Measurements from ENCODE around the gene FN3K. TPM values are rescaled to one million over a fixed set of nuclear protein-coding genes. Genes with fewer than 3 reads are reported as not detected.
A peak's percentile ranks its signal among the peaks of the same experiment; 100 is the strongest.
"Not testable (repeated sequence)": the region's sequence is repeated elsewhere in the genome, so short reads cannot be mapped to it uniquely, and the experiment has no call there.

FN3K gene
- total RNA-seq, 2 donors from 2014 or later, result 46.9 to 69.5 TPM

- Histone ChIP-seq H3K4me3 (no peak overlapping the region), H3K9ac (ENCODE audit: low read depth in 2 of 2, low read length in 2 of 2) (no peak overlapping the region)
Observed at GRCh38 chr17:82780195-82780594, 44.8 kb downstream of the FN3K start.

GRCh38 chr17:82780971-82781893 is 45.8 kb downstream of the FN3K start:
- Histone ChIP-seq H3K9me3 (no peaks in the 10 kb centered on the region), H3K27ac (no peak overlapping the region), H3K36me3 (no peaks in the 10 kb centered on the region), H3K27me3 (no peaks in the 10 kb centered on the region), H3K4me1 (no peaks in the 10 kb centered on the region), H3K4me3 (no peak overlapping the region), H3K9ac (ENCODE audit: low read depth in 2 of 2, low read length in 2 of 2) (peak overlapping the region in 1 of 2 donors; percentile 12)
- intact Hi-C loops (cut with DNase I), result loop anchor here (5.0 kb wide), 1 partner anchor 131 kb away; no protein-coding TSS in a partner anchor
- no peak for DNase-seq
- TF ChIP-seq CTCF (IDR thresholded peaks at IDR 0.05), result no peak

More at GRCh38 chr17:82780195-82780594, 44.8 kb downstream of the FN3K start:
- TF ChIP-seq CTCF (IDR thresholded peaks at IDR 0.05), result no peak
- no peaks in the 10 kb centered on the region for H3K4me1 ChIP-seq
- no peaks in the 10 kb centered on the region for H3K36me3 ChIP-seq
- no peak for DNase-seq
- no peak overlapping the region for H3K27ac ChIP-seq
- intact Hi-C loops (cut with DNase I), result loop anchor here (5.0 kb wide), 1 partner anchor 132 kb away; no protein-coding TSS in a partner anchor
- H3K27me3 ChIP-seq, result no peaks in the 10 kb centered on the region
- H3K9me3 ChIP-seq, result no peaks in the 10 kb centered on the region

- intact Hi-C loops (cut with DNase I), result loop anchor here (5.0 kb wide), 1 partner anchor 130 kb away; no protein-coding TSS in a partner anchor
- Histone ChIP-seq H3K4me3 (no peak overlapping the region), H3K4me1 (no peaks in the 10 kb centered on the region)
Observed at GRCh38 chr17:82781894-82782274, 46.5 kb downstream of the FN3K start.

GRCh38 chr17:82782657-82783207 is 47.3 kb downstream of the FN3K start:
- no peak for DNase-seq
- no peaks in the 10 kb centered on the region for H3K9me3 ChIP-seq
- H3K27me3 ChIP-seq, result no peaks in the 10 kb centered on the region
- no peaks in the 10 kb centered on the region for H3K36me3 ChIP-seq
- H3K4me1 ChIP-seq, result no peaks in the 10 kb centered on the region
- intact Hi-C loops (cut with DNase I), result loop anchor here (5.0 kb wide), 1 partner anchor 130 kb away; no protein-coding TSS in a partner anchor
- no peak overlapping the region for H3K9ac ChIP-seq (ENCODE audit: low read depth in 2 of 2, low read length in 2 of 2)
- H3K4me3 ChIP-seq, result no peak overlapping the region
- TF ChIP-seq CTCF (IDR thresholded peaks at IDR 0.05), result no peak
- H3K27ac ChIP-seq, result no peak overlapping the region

More at GRCh38 chr17:82781894-82782274, 46.5 kb downstream of the FN3K start:
- H3K9ac ChIP-seq (ENCODE audit: low read depth in 2 of 2, low read length in 2 of 2), result peak overlapping the region in 1 of 2 donors; percentile 12
- no peaks in the 10 kb centered on the region for H3K9me3 ChIP-seq
- H3K27me3 ChIP-seq, result no peaks in the 10 kb centered on the region
- peak; percentile 85 for DNase-seq
- H3K36me3 ChIP-seq, result no peaks in the 10 kb centered on the region
- no peak overlapping the region for H3K27ac ChIP-seq
- peak; percentile 94 for TF ChIP-seq CTCF (IDR thresholded peaks at IDR 0.05)

- Histone ChIP-seq H3K9ac (ENCODE audit: low read depth in 2 of 2, low read length in 2 of 2) (no peak overlapping the region), H3K27ac (no peak overlapping the region), H3K4me1 (no peaks in the 10 kb centered on the region), H3K4me3 (no peak overlapping the region), H3K36me3 (no peaks in the 10 kb centered on the region), H3K27me3 (no peaks in the 10 kb centered on the region), H3K9me3 (no peaks in the 10 kb centered on the region)
- DNase-seq, result no peak
- TF ChIP-seq CTCF (IDR thresholded peaks at IDR 0.05), result no peak
- intact Hi-C loops (cut with DNase I), result loop anchor here (5.0 kb wide), 1 partner anchor 129 kb away; no protein-coding TSS in a partner anchor
Observed at GRCh38 chr17:82783498-82783897, 48.1 kb downstream of the FN3K start.

GRCh38 chr17:82785581-82785980 is 50.2 kb downstream of the FN3K start:
- DNase-seq; H3K4me3 ChIP-seq; H3K4me1 ChIP-seq; intact Hi-C loops (cut with DNase I); H3K27ac ChIP-seq; H3K36me3 ChIP-seq; H3K9me3 ChIP-seq; H3K27me3 ChIP-seq; H3K9ac ChIP-seq (ENCODE audit: low read depth in 2 of 2, low read length in 2 of 2): not testable (repeated sequence)

Measured in colonic mucosa (tissue), 4 donors.